22Rv1 (cell line): ENCODE data around the gene EHD4.

Source experiments
- CTCF ChIP-seq: fragments of 450-650 bp; IDR thresholded peaks from 2 replicates; pipeline ENCODE4 v1.5.1; 2017; ENCODE audit warnings: mild to moderate bottlenecking
- ZFX ChIP-seq: fragments of 450-650 bp; IDR thresholded peaks from 2 replicates; pipeline ENCODE4 v1.6.1; 2017; ENCODE audit warnings: antibody characterized with exemption, borderline replicate concordance

- no peak for TF ChIP-seq CTCF
- no peak for TF ChIP-seq ZFX
Observed at GRCh38 chr15:41935566-41936020, 36.8 kb downstream of the EHD4 start.
